Camera-type eye (tissue), 1 donor: ENCODE measurements around the gene SSX1. TPM values are rescaled to one million over a fixed set of nuclear protein-coding genes. Genes with fewer than 3 reads are reported as not detected.

Experiments
- total RNA-seq: library from RNA; depleted of rRNA; stranded (reverse); fragments of >200 nt; gene quantifications from one replicate; pipeline ENCODE4 v1.2.3, GENCODE V29; 2014

The SSX1 gene
- not detected for total RNA-seq

GRCh38 chrX:48255062-48255796, at the start of gene SSX1:
SSX1 (plus strand) TSS chrX:48255392; CDS start chrX:48257242, 1,850 bp downstream.

Other genes starting within 250 kb of the SSX1 start
- gene SPACA5, start 248.4 kb upstream of the SSX1 start, total RNA-seq: not detected
- gene ZNF630, start 183.8 kb upstream of the SSX1 start, total RNA-seq: 12.4 TPM
- not detected for gene SPACA5B, start 124.8 kb upstream of the SSX1 start, total RNA-seq
- not detected for gene SSX5, start 58.6 kb upstream of the SSX1 start, total RNA-seq
- gene SSX3, start 101.3 kb downstream of the SSX1 start, total RNA-seq: not detected
- not detected for gene SSX4, start 128.1 kb downstream of the SSX1 start, total RNA-seq
- gene SSX4B, start 156.6 kb downstream of the SSX1 start, total RNA-seq: not detected
- gene SLC38A5, start 214.9 kb downstream of the SSX1 start, total RNA-seq: 103 TPM
- 59.1 TPM for gene FTSJ1, start 220.8 kb downstream of the SSX1 start, total RNA-seq